Measurements from ENCODE around the gene LMAN1L.

GRCh38 chr15:74844319-74845207, 31.9 kb downstream of the LMAN1L start:
- TF ChIP-seq CTCF (optimal IDR thresholded peaks at IDR 0.05 in 1 of 3, IDR thresholded peaks at IDR 0.05 in 1 of 3, conservative IDR thresholded peaks at IDR 0.05 in 1 of 3; ENCODE audit: extremely low read depth in 1 of 3, insufficient read depth in 2 of 3, low read length in 3 of 3), result no peak
- no peak for TF ChIP-seq EZH2 (IDR thresholded peaks at IDR 0.05; ENCODE audit: low read length)
